Hepatocyte (in vitro differentiated cells): Measurements from ENCODE around the gene ZNF223. TPM values are rescaled to one million over a fixed set of nuclear protein-coding genes. Genes with fewer than 3 reads are reported as not detected.

Experiments
- DNase-seq: peaks from one replicate; pipeline ENCODE4 v3.0.0-alpha.2; 2016; ENCODE audit warnings: low spot score
- H2AFZ ChIP-seq: fragments of 200-600 bp; sonication (generic); 2 replicates; pipeline ENCODE4 v1.6.0; 2016; ENCODE audit warnings: antibody characterized with exemption, mild to moderate bottlenecking
- H3K27ac ChIP-seq: fragments of 200-600 bp; sonication (generic); 2 replicates; pipeline ENCODE4 v1.5.1; 2016; ENCODE audit warnings: mild to moderate bottlenecking
- H3K27me3 ChIP-seq: fragments of 200-600 bp; sonication (generic); 2 replicates; pipeline ENCODE4 v1.6.1; 2016
- H3K36me3 ChIP-seq: fragments of 200-600 bp; sonication (generic); replicated peaks from 2 replicates; pipeline ENCODE4 v1.5.1; 2016; ENCODE audit warnings: low read depth; ENCODE audit not compliant: insufficient read depth
- H3K4me1 ChIP-seq: fragments of 200-600 bp; sonication (generic); 2 replicates; pipeline ENCODE4 v1.5.1; 2016; ENCODE audit warnings: mild to moderate bottlenecking, moderate library complexity; ENCODE audit not compliant: insufficient read depth
- H3K4me2 ChIP-seq: fragments of 200-600 bp; sonication (generic); 2 replicates; pipeline ENCODE4 v1.6.0; 2016
- H3K4me3 ChIP-seq: fragments of 200-600 bp; sonication (generic); 2 replicates; pipeline ENCODE4 v1.5.1; 2016; ENCODE audit warnings: mild to moderate bottlenecking
- H3K79me2 ChIP-seq: fragments of 200-600 bp; sonication (generic); 2 replicates; pipeline ENCODE4 v1.6.0; 2017; ENCODE audit warnings: mild to moderate bottlenecking
- H3K9me2 ChIP-seq: fragments of 200-600 bp; sonication (generic); replicated peaks from 2 replicates; pipeline ENCODE4 v1.6.0; 2017; ENCODE audit warnings: mild to moderate bottlenecking; ENCODE audit not compliant: insufficient read depth
- H3K9me3 ChIP-seq: fragments of 200-600 bp; sonication (generic); 2 replicates; pipeline ENCODE4 v1.5.1; 2016; ENCODE audit warnings: low read depth, mild to moderate bottlenecking
- H4K20me1 ChIP-seq: fragments of 200-600 bp; sonication (generic); 2 replicates; pipeline ENCODE4 v1.6.0; 2016; ENCODE audit warnings: mild to moderate bottlenecking; ENCODE audit not compliant: insufficient read depth, poor library complexity, severe bottlenecking
- CTCF ChIP-seq: fragments of 200-600 bp; sonication (generic); IDR thresholded peaks from 2 replicates; pipeline ENCODE4 v1.5.1; 2016; ENCODE audit warnings: antibody characterized with exemption, mild to moderate bottlenecking; ENCODE audit not compliant: poor library complexity
- EZH2 ChIP-seq: fragments of 200-600 bp; sonication (generic); IDR thresholded peaks from 2 replicates; pipeline ENCODE4 v1.6.1; 2016; ENCODE audit warnings: antibody characterized with exemption, mild to moderate bottlenecking, borderline replicate concordance
- EZH2phosphoT487 ChIP-seq: fragments of 200-600 bp; sonication (generic); IDR thresholded peaks from one replicate; pipeline ENCODE4 v1.6.1; 2018; ENCODE audit warnings: antibody characterized with exemption, mild to moderate bottlenecking, low read depth, moderate library complexity; ENCODE audit not compliant: unreplicated experiment, severe bottlenecking
- WGBS: methylation state at CpG from one replicate; pipeline ENCODE4 v1.1.6; 2016; ENCODE audit warnings: low lambda C conversion rate; ENCODE audit errors: missing lambda C conversion rate; 5-methylcytosine and 5-hydroxymethylcytosine counted together
- polyA plus RNA-seq: library from polyadenylated mRNA; unstranded; fragments of >200 nt; fragmentation: Nextera tagmentation; extraction: Ambion mirVana; gene quantifications from 2 replicates; pipeline ENCODE4 v1.2.1, GENCODE V29; 2016
- total RNA-seq: library from RNA; depleted of rRNA; stranded (reverse); fragments of >200 nt; gene quantifications from 2 replicates; pipeline ENCODE4 v1.2.3, GENCODE V29; 2014

ZNF223 gene
- total and polyA plus RNA-seq, 2 experiments from 2014 or later = 5.8 to 12.9 TPM

DNA sequence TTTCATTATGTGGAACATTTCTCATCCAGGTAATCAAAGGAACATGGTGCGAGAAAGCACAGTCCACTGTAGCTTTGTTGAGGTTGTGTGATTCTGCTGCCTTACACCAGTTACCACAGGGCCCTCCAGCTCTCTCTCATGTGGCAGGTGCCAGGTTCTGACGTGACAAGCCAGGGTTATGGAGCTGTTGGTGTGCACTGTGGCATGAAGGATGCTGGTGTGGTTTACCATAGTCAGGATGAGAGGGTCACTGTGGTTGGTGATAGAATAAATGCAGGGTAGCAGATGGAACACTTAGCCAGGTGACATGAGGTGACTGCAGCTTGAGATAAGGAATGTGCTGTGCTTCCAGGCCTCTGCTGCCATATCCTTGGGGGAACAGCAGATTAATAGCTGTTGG, 7.4 kb downstream of the ZNF223 start:
- WGBS = 97% methylated on average over 2 of the region's 2 CpGs
- Histone ChIP-seq H3K36me3 (peaks cover 6% of the 10 kb centered on the region), H3K4me2 (no peak overlapping the region), H3K4me1 (no peaks in the 10 kb centered on the region), H4K20me1 (no peaks in the 10 kb centered on the region), H3K9me2 (no peaks in the 10 kb centered on the region), H3K9me3 (no peaks in the 10 kb centered on the region), H3K27ac (no peak overlapping the region), H3K79me2 (peaks cover 15% of the 10 kb centered on the region), H3K27me3 (no peaks in the 10 kb centered on the region), H2AFZ (no peak overlapping the region), H3K4me3 (no peak overlapping the region)
- TF ChIP-seq EZH2 (no peak), CTCF (no peak), EZH2phosphoT487 (no peak)
- DNase-seq = no peak

DNA sequence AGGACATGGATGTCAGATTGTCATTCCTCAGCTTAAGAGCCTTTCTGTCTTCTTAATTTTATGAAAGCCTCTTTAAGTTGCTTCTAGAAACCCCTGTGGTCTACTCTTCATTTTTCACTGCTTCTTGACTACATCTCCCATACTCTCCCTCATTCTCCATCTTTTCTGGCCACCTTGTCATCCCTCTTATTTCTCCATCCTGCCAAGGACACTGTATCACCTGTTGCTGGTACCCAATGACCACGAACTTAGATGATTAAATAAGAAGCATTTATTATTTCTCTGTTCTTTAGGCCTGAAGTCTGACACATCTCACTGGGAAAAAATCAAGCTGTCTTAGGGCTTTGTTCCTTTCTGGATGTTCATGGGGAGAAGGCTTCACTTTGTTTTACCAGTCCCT, 9.2 kb downstream of the ZNF223 start:
- Histone ChIP-seq H2AFZ (no peak overlapping the region), H3K27me3 (no peaks in the 10 kb centered on the region), H3K27ac (no peak overlapping the region), H3K4me1 (no peaks in the 10 kb centered on the region), H3K9me2 (no peaks in the 10 kb centered on the region), H3K4me2 (no peak overlapping the region), H3K4me3 (no peak overlapping the region), H3K36me3 (peaks cover 9% of the 10 kb centered on the region), H3K79me2 (no peaks in the 10 kb centered on the region), H4K20me1 (no peaks in the 10 kb centered on the region), H3K9me3 (peaks cover 5% of the 10 kb centered on the region)
- WGBS = 91% methylated on average over 1 of the region's 1 CpG
- no peak for DNase-seq
- TF ChIP-seq EZH2 (no peak), EZH2phosphoT487 (no peak), CTCF (no peak)

GRCh38 chr19:44066305-44066704, 14.5 kb downstream of the ZNF223 start:
- peaks cover 20% of the 10 kb centered on the region for H3K36me3 ChIP-seq
- no peaks in the 10 kb centered on the region for H3K9me2 ChIP-seq
- 67% methylated on average over 3 of the region's 3 CpGs for WGBS
- no peaks in the 10 kb centered on the region for H3K27me3 ChIP-seq
- H3K4me1 ChIP-seq = no peaks in the 10 kb centered on the region
- DNase-seq = no peak
- no peak overlapping the region for H3K4me3 ChIP-seq
- H3K9me3 ChIP-seq = peaks cover 11% of the 10 kb centered on the region
- H3K79me2 ChIP-seq = no peaks in the 10 kb centered on the region
- no peaks in the 10 kb centered on the region for H4K20me1 ChIP-seq
- H3K4me2 ChIP-seq = no peak overlapping the region
- no peak overlapping the region for H2AFZ ChIP-seq
- no peak overlapping the region for H3K27ac ChIP-seq
- no peak for TF ChIP-seq EZH2phosphoT487
- TF ChIP-seq CTCF = no peak
- TF ChIP-seq EZH2 = no peak

DNA sequence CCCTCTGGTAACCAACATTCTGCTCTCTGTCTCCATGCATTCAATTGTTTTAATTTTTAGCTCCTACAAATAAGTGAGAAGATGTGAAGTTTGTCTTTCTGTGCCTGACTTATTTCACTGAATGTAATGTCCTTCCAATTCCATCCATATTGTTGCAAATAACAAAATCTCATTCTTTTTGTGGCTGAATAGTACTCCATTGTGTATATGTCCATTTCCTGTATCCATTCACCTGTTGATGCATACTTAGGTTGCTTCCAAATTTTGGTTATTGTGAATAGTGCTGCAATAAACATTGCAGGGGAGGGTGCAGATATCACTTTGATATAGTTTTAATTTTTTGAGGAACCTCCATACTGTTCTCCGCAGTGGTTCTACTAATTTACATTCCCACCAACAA, 17.6 kb downstream of the ZNF223 start:
- no peak overlapping the region for H2AFZ ChIP-seq
- DNase-seq = no peak
- no peak overlapping the region for H3K4me3 ChIP-seq
- peaks cover 5% of the 10 kb centered on the region for H3K4me1 ChIP-seq
- H3K9me3 ChIP-seq = peaks cover 11% of the 10 kb centered on the region
- H3K79me2 ChIP-seq = peaks cover 18% of the 10 kb centered on the region
- 100% methylated on average over 1 of the region's 1 CpG for WGBS
- no peaks in the 10 kb centered on the region for H4K20me1 ChIP-seq
- H3K27me3 ChIP-seq = no peaks in the 10 kb centered on the region
- peaks cover 14% of the 10 kb centered on the region for H3K36me3 ChIP-seq
- H3K4me2 ChIP-seq = no peak overlapping the region
- no peaks in the 10 kb centered on the region for H3K9me2 ChIP-seq
- TF ChIP-seq CTCF (no peak), EZH2phosphoT487 (no peak)
- no peak overlapping the region for H3K27ac ChIP-seq
